ENCODE results near the gene SRD5A3. TPM values are rescaled to one million over a fixed set of nuclear protein-coding genes. Genes with fewer than 3 reads are reported as not detected.

The SRD5A3 gene
- total and polyA plus RNA-seq, 2 donors (not counting 3 experiments of a cell fraction or from before 2014, with no cell fraction given) = 23.6 to 24.3 TPM

DNA sequence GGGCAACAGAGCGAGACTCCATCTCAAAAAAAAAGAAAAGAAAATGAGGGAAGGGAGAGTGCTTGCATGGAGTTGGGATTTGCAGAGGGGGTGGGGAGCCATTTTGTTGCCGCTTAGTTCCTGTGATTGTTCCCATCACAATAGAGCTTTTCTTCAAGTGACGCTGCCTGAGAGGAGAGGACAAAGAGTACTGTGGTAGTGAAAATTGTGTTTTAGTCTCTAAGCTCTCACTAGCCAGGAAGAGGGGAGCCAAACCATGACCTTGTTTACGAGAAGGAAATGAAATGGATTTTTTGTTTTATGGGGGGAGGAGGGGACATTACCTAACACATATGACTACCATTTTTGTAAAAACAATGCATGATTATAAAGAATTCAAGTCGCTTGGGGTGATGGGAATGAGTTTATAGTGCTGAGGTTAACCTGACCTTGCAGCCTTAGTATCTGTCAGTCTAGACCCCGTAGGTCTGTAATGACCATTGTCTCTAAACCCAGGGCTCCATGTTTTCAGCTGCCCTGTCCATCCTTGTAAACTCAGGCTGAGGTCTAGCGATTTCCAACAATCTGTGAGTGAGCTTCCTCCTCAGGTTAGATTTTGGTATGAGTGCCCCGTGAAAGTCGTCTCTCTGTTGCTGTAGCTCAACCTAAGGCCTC, 18.8 kb downstream of the SRD5A3 start:
- H2AFZ ChIP-seq (ENCODE audit: low read depth, low read length) = no peak overlapping the region
- FAIRE-seq (peak; percentile 79), DNase-seq (ENCODE audit: low read depth, low spot score) (peak; percentile 74)
- intact Hi-C loops (cut with micrococcal nuclease) = loop anchor here (5.0 kb wide), 1 partner anchor 32 kb away; the partner anchor contains the start of gene TMEM165
- H3K79me2 ChIP-seq (ENCODE audit: control insufficient read depth, insufficient read depth, low read length) = no peaks in the 10 kb centered on the region
- no peak overlapping the region for H3K4me3 ChIP-seq (replicated peaks in 1 of 3; ENCODE audit: insufficient read depth in 1 of 3, low read depth in 1 of 3, low read length in 3 of 3)
- H3K9me1 ChIP-seq (replicated peaks; ENCODE audit: control insufficient read depth, extremely low read depth, insufficient read depth, low read length) = no peaks in the 10 kb centered on the region
- dilution Hi-C loops (cut with MboI; ENCODE audit: extremely low pct_ligation_motif_present, low sequenced_read_pairs) = no loop called here
- peaks cover 10% of the 10 kb centered on the region for H3K4me1 ChIP-seq (ENCODE audit: control insufficient read depth, extremely low read depth, insufficient read depth, low read length)
- BruUV-seq (replicated peaks) = TSS peak; percentile 39
- H3K4me2 ChIP-seq (ENCODE audit: insufficient read depth, low read length) = peak overlapping the region; percentile 42
- H3K9ac ChIP-seq (replicated peaks; ENCODE audit: extremely low read depth, insufficient read depth, low read length) = no peak overlapping the region
- POLR2A ChIA-PET = no interaction called here
- CTCF ChIA-PET = interaction anchor here (1.0 to 3.3 kb wide), 3 partner anchors 18 to 21 kb away, joined by 3 to 9 read pairs (median 3); partner anchors contain the start of gene SRD5A3
- TF ChIP-seq GATA2 (IDR thresholded peaks at IDR 0.05; ENCODE audit: insufficient read depth, insufficient read length, low read depth, low read length) = no peak
- TF ChIP-seq POLR2AphosphoS5 (IDR thresholded peaks at IDR 0.05; ENCODE audit: insufficient read depth, low read depth, low read length) = no peak
- TF ChIP-seq, protein P1, sequence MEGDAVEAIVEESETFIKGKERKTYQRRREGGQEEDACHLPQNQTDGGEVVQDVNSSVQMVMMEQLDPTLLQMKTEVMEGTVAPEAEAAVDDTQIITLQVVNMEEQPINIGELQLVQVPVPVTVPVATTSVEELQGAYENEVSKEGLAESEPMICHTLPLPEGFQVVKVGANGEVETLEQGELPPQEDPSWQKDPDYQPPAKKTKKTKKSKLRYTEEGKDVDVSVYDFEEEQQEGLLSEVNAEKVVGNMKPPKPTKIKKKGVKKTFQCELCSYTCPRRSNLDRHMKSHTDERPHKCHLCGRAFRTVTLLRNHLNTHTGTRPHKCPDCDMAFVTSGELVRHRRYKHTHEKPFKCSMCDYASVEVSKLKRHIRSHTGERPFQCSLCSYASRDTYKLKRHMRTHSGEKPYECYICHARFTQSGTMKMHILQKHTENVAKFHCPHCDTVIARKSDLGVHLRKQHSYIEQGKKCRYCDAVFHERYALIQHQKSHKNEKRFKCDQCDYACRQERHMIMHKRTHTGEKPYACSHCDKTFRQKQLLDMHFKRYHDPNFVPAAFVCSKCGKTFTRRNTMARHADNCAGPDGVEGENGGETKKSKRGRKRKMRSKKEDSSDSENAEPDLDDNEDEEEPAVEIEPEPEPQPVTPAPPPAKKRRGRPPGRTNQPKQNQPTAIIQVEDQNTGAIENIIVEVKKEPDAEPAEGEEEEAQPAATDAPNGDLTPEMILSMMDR (IDR thresholded peaks at IDR 0.05; ENCODE audit: extremely low read depth in 1 of 2, insufficient read depth in 1 of 2, low read depth in 1 of 2, low read length in 2 of 2) = no peak
- no peak for TF ChIP-seq MYC (IDR thresholded peaks at IDR 0.05; ENCODE audit: low read depth, low read length)
- no peak for TF ChIP-seq POLR2A (IDR thresholded peaks at IDR 0.05; ENCODE audit: low read depth, low read length)
- no peak for TF ChIP-seq JUN (IDR thresholded peaks at IDR 0.05; ENCODE audit: borderline replicate concordance, insufficient read depth, insufficient read length, low read depth)
- TF ChIP-seq, protein P2, sequence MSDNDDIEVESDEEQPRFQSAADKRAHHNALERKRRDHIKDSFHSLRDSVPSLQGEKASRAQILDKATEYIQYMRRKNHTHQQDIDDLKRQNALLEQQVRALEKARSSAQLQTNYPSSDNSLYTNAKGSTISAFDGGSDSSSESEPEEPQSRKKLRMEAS (IDR thresholded peaks at IDR 0.05; ENCODE audit: insufficient read depth, insufficient read length) = no peak
- no peak for TF ChIP-seq FOS (IDR thresholded peaks at IDR 0.05; ENCODE audit: borderline replicate concordance, insufficient read depth, low read length)
- no peak for TF ChIP-seq EZH2 (IDR thresholded peaks at IDR 0.05; ENCODE audit: borderline replicate concordance, low read depth, low read length, severe bottlenecking)
- no peaks in the 10 kb centered on the region for H3K36me3 ChIP-seq (ENCODE audit: control insufficient read depth in 2 of 2, extremely low read depth in 1 of 2, insufficient read depth in 2 of 2, low read length in 2 of 2)
- peak overlapping the region; percentile 84 for H3K27ac ChIP-seq (ENCODE audit: insufficient read depth, low read depth, low read length)
- no peaks in the 10 kb centered on the region for H3K9me3 ChIP-seq (replicated peaks; ENCODE audit: control insufficient read depth, insufficient read depth, low read length)
- no peaks in the 10 kb centered on the region for H4K20me1 ChIP-seq (replicated peaks; ENCODE audit: control insufficient read depth, extremely low read depth, insufficient read depth, low read length)
- H3K27me3 ChIP-seq (ENCODE audit: control insufficient read depth in 2 of 2, insufficient read depth in 2 of 2, low read length in 2 of 2) = no peaks in the 10 kb centered on the region
